GM23338 (cell line): Measurements from ENCODE around the gene DOCK4.

Experiments
- CREB1 ChIP-seq: fragments of 250-450 bp; sonication (Bioruptor Pico); IDR thresholded peaks from 2 replicates; pipeline ENCODE4 v1.5.0; 2020; ENCODE audit warnings: low read depth, mild to moderate bottlenecking, moderate library complexity
- EZH2 ChIP-seq: fragments of 200-600 bp; sonication (generic); IDR thresholded peaks from one replicate; pipeline ENCODE4 v1.8.0; 2017; ENCODE audit warnings: antibody characterized with exemption, mild to moderate bottlenecking, low read depth; ENCODE audit not compliant: unreplicated experiment
- EZH2phosphoT487 ChIP-seq: fragments of 200-600 bp; sonication (generic); IDR thresholded peaks from one replicate; pipeline ENCODE4 v1.8.1; 2018; ENCODE audit warnings: antibody characterized with exemption; ENCODE audit not compliant: unreplicated experiment
- JUNB ChIP-seq: IDR thresholded peaks from one replicate; pipeline ENCODE4 v1.6.1; 2016; ENCODE audit warnings: antibody characterized with exemption; ENCODE audit not compliant: unreplicated experiment
- POLR2AphosphoS5 ChIP-seq: IDR thresholded peaks from 2 replicates; pipeline ENCODE4 v1.6.1; 2016; ENCODE audit warnings: antibody characterized with exemption, low read depth
- ZNF114 ChIP-seq: fragments of 250-450 bp; sonication (Bioruptor Pico); IDR thresholded peaks from 2 replicates; pipeline ENCODE4 v1.5.0; 2020; ENCODE audit warnings: mild to moderate bottlenecking, moderate library complexity
- ZNF331 ChIP-seq: fragments of 250-450 bp; sonication (Bioruptor Pico); IDR thresholded peaks from 2 replicates; pipeline ENCODE4 v1.5.0; 2020; ENCODE audit warnings: low read depth, mild to moderate bottlenecking, moderate library complexity
- TF ChIP-seq, protein P1 (sequence below), 2 experiments: fragments of 200-600 bp in 1 of 2; sonication (generic) in 1 of 2; conservative IDR thresholded peaks; 2 replicates each; pipeline versions ENCODE4 v1.5.1 to v1.6.1; 2016 to 2017; ENCODE audit warnings: antibody characterized with exemption in 2 of 2, low read depth in 2 of 2, mild to moderate bottlenecking in 2 of 2, moderate library complexity in 1 of 2
- TF ChIP-seq, protein P2 (sequence below): fragments of 250-450 bp; sonication (Bioruptor Pico); IDR thresholded peaks from 2 replicates; pipeline ENCODE4 v1.5.0; 2020; ENCODE audit warnings: mild to moderate bottlenecking, moderate library complexity
- TF ChIP-seq, protein P3 (sequence below): IDR thresholded peaks from one replicate; pipeline ENCODE4 v1.6.1; 2018; ENCODE audit warnings: antibody characterized with exemption; ENCODE audit not compliant: unreplicated experiment
- TF ChIP-seq, protein P4 (sequence below): IDR thresholded peaks from 2 replicates; pipeline ENCODE4 v1.6.1; 2016; ENCODE audit warnings: antibody characterized with exemption

DNA sequence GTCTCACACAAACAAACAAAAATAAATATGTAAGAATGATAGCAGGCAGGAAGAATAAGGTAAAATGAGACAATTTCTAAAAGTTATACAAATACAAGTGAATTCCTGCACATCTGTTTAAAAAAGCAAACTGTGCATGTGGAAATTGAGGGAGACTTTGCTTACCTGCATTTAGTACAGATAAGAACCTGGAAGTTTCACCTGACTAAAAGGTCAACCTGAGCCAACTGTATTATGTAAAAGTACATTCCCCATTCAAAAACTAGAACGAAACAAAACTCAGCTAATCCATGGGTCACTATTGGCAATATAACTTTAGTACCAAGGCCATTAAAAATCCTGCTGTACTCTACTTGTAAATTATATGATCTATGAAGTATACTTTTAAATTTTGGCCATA, 127.1 kb downstream of the DOCK4 start:
- TF ChIP-seq, protein P1, sequence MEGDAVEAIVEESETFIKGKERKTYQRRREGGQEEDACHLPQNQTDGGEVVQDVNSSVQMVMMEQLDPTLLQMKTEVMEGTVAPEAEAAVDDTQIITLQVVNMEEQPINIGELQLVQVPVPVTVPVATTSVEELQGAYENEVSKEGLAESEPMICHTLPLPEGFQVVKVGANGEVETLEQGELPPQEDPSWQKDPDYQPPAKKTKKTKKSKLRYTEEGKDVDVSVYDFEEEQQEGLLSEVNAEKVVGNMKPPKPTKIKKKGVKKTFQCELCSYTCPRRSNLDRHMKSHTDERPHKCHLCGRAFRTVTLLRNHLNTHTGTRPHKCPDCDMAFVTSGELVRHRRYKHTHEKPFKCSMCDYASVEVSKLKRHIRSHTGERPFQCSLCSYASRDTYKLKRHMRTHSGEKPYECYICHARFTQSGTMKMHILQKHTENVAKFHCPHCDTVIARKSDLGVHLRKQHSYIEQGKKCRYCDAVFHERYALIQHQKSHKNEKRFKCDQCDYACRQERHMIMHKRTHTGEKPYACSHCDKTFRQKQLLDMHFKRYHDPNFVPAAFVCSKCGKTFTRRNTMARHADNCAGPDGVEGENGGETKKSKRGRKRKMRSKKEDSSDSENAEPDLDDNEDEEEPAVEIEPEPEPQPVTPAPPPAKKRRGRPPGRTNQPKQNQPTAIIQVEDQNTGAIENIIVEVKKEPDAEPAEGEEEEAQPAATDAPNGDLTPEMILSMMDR (conservative IDR thresholded peaks at IDR 0.05; ENCODE audit: low read depth in 2 of 2): no peak
- no peak for TF ChIP-seq POLR2AphosphoS5
- TF ChIP-seq, protein P2, sequence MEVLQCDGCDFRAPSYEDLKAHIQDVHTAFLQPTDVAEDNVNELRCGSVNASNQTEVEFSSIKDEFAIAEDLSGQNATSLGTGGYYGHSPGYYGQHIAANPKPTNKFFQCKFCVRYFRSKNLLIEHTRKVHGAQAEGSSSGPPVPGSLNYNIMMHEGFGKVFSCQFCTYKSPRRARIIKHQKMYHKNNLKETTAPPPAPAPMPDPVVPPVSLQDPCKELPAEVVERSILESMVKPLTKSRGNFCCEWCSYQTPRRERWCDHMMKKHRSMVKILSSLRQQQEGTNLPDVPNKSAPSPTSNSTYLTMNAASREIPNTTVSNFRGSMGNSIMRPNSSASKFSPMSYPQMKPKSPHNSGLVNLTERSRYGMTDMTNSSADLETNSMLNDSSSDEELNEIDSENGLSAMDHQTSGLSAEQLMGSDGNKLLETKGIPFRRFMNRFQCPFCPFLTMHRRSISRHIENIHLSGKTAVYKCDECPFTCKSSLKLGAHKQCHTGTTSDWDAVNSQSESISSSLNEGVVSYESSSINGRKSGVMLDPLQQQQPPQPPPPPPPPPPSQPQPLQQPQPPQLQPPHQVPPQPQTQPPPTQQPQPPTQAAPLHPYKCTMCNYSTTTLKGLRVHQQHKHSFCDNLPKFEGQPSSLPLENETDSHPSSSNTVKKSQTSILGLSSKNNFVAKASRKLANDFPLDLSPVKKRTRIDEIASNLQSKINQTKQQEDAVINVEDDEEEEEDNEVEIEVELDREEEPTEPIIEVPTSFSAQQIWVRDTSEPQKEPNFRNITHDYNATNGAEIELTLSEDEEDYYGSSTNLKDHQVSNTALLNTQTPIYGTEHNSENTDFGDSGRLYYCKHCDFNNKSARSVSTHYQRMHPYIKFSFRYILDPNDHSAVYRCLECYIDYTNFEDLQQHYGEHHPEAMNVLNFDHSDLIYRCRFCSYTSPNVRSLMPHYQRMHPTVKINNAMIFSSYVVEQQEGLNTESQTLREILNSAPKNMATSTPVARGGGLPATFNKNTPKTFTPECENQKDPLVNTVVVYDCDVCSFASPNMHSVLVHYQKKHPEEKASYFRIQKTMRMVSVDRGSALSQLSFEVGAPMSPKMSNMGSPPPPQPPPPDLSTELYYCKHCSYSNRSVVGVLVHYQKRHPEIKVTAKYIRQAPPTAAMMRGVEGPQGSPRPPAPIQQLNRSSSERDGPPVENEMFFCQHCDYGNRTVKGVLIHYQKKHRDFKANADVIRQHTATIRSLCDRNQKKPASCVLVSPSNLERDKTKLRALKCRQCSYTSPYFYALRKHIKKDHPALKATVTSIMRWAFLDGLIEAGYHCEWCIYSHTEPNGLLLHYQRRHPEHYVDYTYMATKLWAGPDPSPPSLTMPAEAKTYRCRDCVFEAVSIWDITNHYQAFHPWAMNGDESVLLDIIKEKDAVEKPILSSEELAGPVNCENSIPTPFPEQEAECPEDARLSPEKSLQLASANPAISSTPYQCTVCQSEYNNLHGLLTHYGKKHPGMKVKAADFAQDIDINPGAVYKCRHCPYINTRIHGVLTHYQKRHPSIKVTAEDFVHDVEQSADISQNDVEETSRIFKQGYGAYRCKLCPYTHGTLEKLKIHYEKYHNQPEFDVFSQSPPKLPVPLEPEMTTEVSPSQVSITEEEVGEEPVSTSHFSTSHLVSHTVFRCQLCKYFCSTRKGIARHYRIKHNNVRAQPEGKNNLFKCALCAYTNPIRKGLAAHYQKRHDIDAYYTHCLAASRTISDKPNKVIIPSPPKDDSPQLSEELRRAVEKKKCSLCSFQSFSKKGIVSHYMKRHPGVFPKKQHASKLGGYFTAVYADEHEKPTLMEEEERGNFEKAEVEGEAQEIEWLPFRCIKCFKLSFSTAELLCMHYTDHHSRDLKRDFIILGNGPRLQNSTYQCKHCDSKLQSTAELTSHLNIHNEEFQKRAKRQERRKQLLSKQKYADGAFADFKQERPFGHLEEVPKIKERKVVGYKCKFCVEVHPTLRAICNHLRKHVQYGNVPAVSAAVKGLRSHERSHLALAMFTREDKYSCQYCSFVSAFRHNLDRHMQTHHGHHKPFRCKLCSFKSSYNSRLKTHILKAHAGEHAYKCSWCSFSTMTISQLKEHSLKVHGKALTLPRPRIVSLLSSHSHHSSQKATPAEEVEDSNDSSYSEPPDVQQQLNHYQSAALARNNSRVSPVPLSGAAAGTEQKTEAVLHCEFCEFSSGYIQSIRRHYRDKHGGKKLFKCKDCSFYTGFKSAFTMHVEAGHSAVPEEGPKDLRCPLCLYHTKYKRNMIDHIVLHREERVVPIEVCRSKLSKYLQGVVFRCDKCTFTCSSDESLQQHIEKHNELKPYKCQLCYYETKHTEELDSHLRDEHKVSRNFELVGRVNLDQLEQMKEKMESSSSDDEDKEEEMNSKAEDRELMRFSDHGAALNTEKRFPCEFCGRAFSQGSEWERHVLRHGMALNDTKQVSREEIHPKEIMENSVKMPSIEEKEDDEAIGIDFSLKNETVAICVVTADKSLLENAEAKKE (CRISPR knock-in tag): no peak
- no peak for TF ChIP-seq ZNF331 (CRISPR knock-in tag)
- no peak for TF ChIP-seq EZH2phosphoT487
- TF ChIP-seq, protein P3, sequence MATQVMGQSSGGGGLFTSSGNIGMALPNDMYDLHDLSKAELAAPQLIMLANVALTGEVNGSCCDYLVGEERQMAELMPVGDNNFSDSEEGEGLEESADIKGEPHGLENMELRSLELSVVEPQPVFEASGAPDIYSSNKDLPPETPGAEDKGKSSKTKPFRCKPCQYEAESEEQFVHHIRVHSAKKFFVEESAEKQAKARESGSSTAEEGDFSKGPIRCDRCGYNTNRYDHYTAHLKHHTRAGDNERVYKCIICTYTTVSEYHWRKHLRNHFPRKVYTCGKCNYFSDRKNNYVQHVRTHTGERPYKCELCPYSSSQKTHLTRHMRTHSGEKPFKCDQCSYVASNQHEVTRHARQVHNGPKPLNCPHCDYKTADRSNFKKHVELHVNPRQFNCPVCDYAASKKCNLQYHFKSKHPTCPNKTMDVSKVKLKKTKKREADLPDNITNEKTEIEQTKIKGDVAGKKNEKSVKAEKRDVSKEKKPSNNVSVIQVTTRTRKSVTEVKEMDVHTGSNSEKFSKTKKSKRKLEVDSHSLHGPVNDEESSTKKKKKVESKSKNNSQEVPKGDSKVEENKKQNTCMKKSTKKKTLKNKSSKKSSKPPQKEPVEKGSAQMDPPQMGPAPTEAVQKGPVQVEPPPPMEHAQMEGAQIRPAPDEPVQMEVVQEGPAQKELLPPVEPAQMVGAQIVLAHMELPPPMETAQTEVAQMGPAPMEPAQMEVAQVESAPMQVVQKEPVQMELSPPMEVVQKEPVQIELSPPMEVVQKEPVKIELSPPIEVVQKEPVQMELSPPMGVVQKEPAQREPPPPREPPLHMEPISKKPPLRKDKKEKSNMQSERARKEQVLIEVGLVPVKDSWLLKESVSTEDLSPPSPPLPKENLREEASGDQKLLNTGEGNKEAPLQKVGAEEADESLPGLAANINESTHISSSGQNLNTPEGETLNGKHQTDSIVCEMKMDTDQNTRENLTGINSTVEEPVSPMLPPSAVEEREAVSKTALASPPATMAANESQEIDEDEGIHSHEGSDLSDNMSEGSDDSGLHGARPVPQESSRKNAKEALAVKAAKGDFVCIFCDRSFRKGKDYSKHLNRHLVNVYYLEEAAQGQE: no peak
- TF ChIP-seq EZH2: no peak
- TF ChIP-seq, protein P4, sequence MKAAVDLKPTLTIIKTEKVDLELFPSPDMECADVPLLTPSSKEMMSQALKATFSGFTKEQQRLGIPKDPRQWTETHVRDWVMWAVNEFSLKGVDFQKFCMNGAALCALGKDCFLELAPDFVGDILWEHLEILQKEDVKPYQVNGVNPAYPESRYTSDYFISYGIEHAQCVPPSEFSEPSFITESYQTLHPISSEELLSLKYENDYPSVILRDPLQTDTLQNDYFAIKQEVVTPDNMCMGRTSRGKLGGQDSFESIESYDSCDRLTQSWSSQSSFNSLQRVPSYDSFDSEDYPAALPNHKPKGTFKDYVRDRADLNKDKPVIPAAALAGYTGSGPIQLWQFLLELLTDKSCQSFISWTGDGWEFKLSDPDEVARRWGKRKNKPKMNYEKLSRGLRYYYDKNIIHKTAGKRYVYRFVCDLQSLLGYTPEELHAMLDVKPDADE: no peak
- TF ChIP-seq CREB1 (CRISPR knock-in tag): no peak
- TF ChIP-seq JUNB: no peak
- TF ChIP-seq ZNF114 (CRISPR knock-in tag): no peak
